CD4-positive, CD25-positive, alpha-beta regulatory T cell (primary cell): ENCODE results near the gene IL21R. TPM values are rescaled to one million over a fixed set of nuclear protein-coding genes. Genes with fewer than 3 reads are reported as not detected.
A peak's percentile ranks its signal among the peaks of the same experiment; 100 is the strongest.
"Not testable (repeated sequence)": the region's sequence is repeated elsewhere in the genome, so short reads cannot be mapped to it uniquely, and the experiment has no call there.

Experiments used
- ATAC-seq, 2 donors: fragments of 150-1000 bp; cut with Tn5 transposase; one replicate each; pipeline ENCODE4 v1.10.0; 2021; ENCODE audit warnings: low read depth in 2 of 2, moderate number of reproducible peaks in 2 of 2, moderate library complexity in 1 of 2
- DNase-seq, 3 donors: peaks; one replicate each; pipeline versions ENCODE4 v3.0.0 to v3.0.0-alpha.2; 2012 to 2022; ENCODE audit warnings: mixed read lengths in 1 of 3
- H3K27ac ChIP-seq: one replicate; pipeline ENCODE4 v1.7.0; 2013; ENCODE audit warnings: mild to moderate bottlenecking, low read length; ENCODE audit not compliant: insufficient read depth, poor library complexity, severe bottlenecking
- H3K27me3 ChIP-seq: one replicate; pipeline ENCODE4 v1.7.0; 2013; ENCODE audit warnings: low read length; ENCODE audit not compliant: control insufficient read depth, insufficient read depth
- H3K36me3 ChIP-seq: one replicate; pipeline ENCODE4 v1.7.0; 2013; ENCODE audit warnings: mild to moderate bottlenecking, low read length, moderate library complexity; ENCODE audit not compliant: control insufficient read depth, insufficient read depth
- H3K4me1 ChIP-seq: 2 replicates; pipeline ENCODE4 v1.7.0; 2013; ENCODE audit warnings: mild to moderate bottlenecking, low read length; ENCODE audit not compliant: insufficient read depth, control insufficient read depth, poor library complexity, severe bottlenecking
- H3K4me3 ChIP-seq: one replicate; pipeline ENCODE4 v1.7.0; 2013; ENCODE audit warnings: low read depth, mild to moderate bottlenecking, low read length, moderate library complexity
- H3K9me3 ChIP-seq, 2 experiments: 1 replicate in 1 of 2; 2 replicates in 1 of 2; pipeline ENCODE4 v1.7.0; 2013; ENCODE audit warnings: low read length in 2 of 2, mild to moderate bottlenecking in 1 of 2, moderate library complexity in 1 of 2; ENCODE audit not compliant: control insufficient read depth in 2 of 2
- H3K27ac Mint-ChIP-seq, 3 donors: one replicate each; pipeline ENCODE4 v1.8.0; 2020 to 2022; ENCODE audit warnings: mild to moderate bottlenecking in 3 of 3, mixed read lengths in 3 of 3, moderate library complexity in 2 of 3
- H3K27me3 Mint-ChIP-seq: one replicate; pipeline ENCODE4 v1.8.0; 2022; ENCODE audit warnings: mild to moderate bottlenecking, mixed read lengths
- H3K36me3 Mint-ChIP-seq: one replicate; pipeline ENCODE4 v1.8.0; 2020; ENCODE audit warnings: mixed read lengths
- H3K4me1 Mint-ChIP-seq, 4 donors: one replicate each; pipeline ENCODE4 v1.8.0; 2020 to 2022; ENCODE audit warnings: mixed read lengths in 4 of 4, mild to moderate bottlenecking in 1 of 4
- H3K4me3 Mint-ChIP-seq, 4 donors: one replicate each; pipeline ENCODE4 v1.8.0; 2020 to 2022; ENCODE audit warnings: mild to moderate bottlenecking in 4 of 4, mixed read lengths in 4 of 4, moderate library complexity in 3 of 4
- H3K9me3 Mint-ChIP-seq, 7 donors: one replicate each; pipeline ENCODE4 v1.8.0; 2020 to 2022; ENCODE audit warnings: mixed read lengths in 7 of 7, mild to moderate bottlenecking in 3 of 7, moderate library complexity in 2 of 7
- polyA plus RNA-seq, 4 donors: library from polyadenylated mRNA; unstranded; fragments of 300-500 nt; fragmentation: Illumina TruSeq; gene quantifications; one replicate each; pipeline ENCODE4 v1.2.3, GENCODE V29; 2021
- total RNA-seq: library from RNA; stranded (reverse); gene quantifications from one replicate; pipeline ENCODE4 v1.2.3, GENCODE V29; 2022

IL21R gene
- total and polyA plus RNA-seq, 5 donors from 2014 or later = 34.3 to 63.1 (median 38.6) TPM

- ATAC-seq = peak; percentile 59 to 61
- no peaks in the 10 kb centered on the region for H3K9me3 ChIP-seq
- H3K4me3 ChIP-seq = peak overlapping the region; percentile 94
- no peaks in the 10 kb centered on the region for H3K27me3 ChIP-seq
- DNase-seq = peak in 2 of 3 donors; percentile 20 to 61
- peaks cover 77% of the 10 kb centered on the region for H3K4me1 ChIP-seq
- Mint-ChIP-seq H3K4me3 (peak overlapping the region; percentile 95 to 98 (median 96)), H3K36me3 (peaks cover 25% of the 10 kb centered on the region), H3K27ac (peak overlapping the region; percentile 93 to 100 (median 98)), H3K27me3 (no peaks in the 10 kb centered on the region), H3K4me1 (peaks cover 34 to 87% (median 66%) of the 10 kb centered on the region in 4 donors), H3K9me3 (peaks cover 0 to 9% (median 0%) of the 10 kb centered on the region in 7 donors)
- H3K36me3 ChIP-seq = no peaks in the 10 kb centered on the region
- peak overlapping the region; percentile 89 for H3K27ac ChIP-seq
Observed at GRCh38 chr16:27408012-27408601, 6.1 kb downstream of the IL21R start.

DNA sequence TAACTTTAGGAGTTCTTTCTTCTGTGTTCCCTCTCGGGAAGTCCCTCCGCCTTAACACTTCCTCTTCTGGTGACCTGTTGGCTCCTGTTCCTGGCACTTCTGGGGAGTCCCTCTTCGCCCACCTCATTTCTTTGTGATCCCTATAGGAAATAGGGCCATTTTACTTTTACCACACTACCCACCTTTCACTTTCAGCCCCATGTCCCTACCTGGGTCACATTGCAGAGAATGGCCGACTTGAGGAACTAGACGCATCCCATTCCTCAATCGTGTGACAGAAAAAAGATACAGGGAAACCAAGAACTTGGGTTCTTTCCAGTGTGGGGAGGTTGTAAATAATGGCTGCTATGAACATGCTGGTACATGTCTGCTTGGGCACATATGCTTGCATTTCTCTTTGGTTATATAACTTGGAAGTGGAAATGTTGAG lies 6.6 kb downstream of the IL21R start:
- Histone ChIP-seq H3K27me3 (no peaks in the 10 kb centered on the region), H3K27ac (peak overlapping the region; percentile 89), H3K4me3 (peak overlapping the region; percentile 94), H3K4me1 (peaks cover 78% of the 10 kb centered on the region), H3K9me3 (no peaks in the 10 kb centered on the region), H3K36me3 (no peaks in the 10 kb centered on the region)
- H3K36me3 Mint-ChIP-seq = peaks cover 25% of the 10 kb centered on the region
- peak overlapping the region; percentile 93 to 100 (median 98) for H3K27ac Mint-ChIP-seq
- H3K4me3 Mint-ChIP-seq = peak overlapping the region; percentile 95 to 98 (median 96)
- H3K27me3 Mint-ChIP-seq = no peaks in the 10 kb centered on the region
- peaks cover 39 to 90% (median 68%) of the 10 kb centered on the region in 4 donors for H3K4me1 Mint-ChIP-seq
- no peak for DNase-seq
- peaks cover 0 to 11% (median 0%) of the 10 kb centered on the region in 7 donors for H3K9me3 Mint-ChIP-seq
- no peak for ATAC-seq

DNA sequence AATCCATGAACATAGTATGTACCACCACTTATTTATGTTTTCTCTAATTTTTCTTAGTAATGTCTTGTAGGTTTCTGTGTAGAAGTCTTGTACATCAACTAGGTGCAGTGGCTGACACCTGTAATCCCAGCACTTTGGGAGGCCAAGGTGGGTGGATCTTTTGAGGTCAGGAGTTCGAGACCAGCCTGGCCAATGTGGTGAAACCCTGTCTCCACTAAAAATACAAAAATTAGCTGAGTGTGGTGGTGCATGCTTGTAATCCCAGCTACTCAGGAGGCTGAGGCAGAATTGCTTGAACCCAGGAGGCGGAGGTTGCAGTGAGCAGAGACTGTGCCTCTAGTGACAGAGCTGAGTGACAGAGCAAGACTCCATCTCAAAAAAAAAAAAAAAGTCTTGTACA lies 8.0 kb downstream of the IL21R start:
- Mint-ChIP-seq H3K36me3 (peaks cover 26% of the 10 kb centered on the region), H3K27ac (peak overlapping the region; percentile 31 to 91 (median 85)), H3K4me3 (peak overlapping the region; percentile 57 to 88 (median 68)), H3K4me1 (peaks cover 51 to 90% (median 71%) of the 10 kb centered on the region in 4 donors), H3K9me3 (peaks cover 0 to 11% (median 0%) of the 10 kb centered on the region in 7 donors)
- not testable (repeated sequence) for ATAC-seq, H3K27me3 ChIP-seq, H3K9me3 ChIP-seq, H3K27me3 Mint-ChIP-seq, H3K36me3 ChIP-seq, DNase-seq
- Histone ChIP-seq H3K4me1 (peaks cover 77% of the 10 kb centered on the region), H3K4me3 (peak overlapping the region; percentile 54), H3K27ac (peak overlapping the region; percentile 89)

- Histone ChIP-seq H3K4me3 (peak overlapping the region; percentile 54), H3K36me3 (peaks cover 4% of the 10 kb centered on the region), H3K4me1 (peaks cover 73% of the 10 kb centered on the region), H3K27me3 (no peaks in the 10 kb centered on the region), H3K27ac (peak overlapping the region; percentile 56), H3K9me3 (no peaks in the 10 kb centered on the region)
- H3K27ac Mint-ChIP-seq = peak overlapping the region; percentile 31 to 91 (median 85)
- H3K9me3 Mint-ChIP-seq = peaks cover 0 to 11% (median 0%) of the 10 kb centered on the region in 7 donors
- no peak for ATAC-seq
- peaks cover 53 to 94% (median 76%) of the 10 kb centered on the region in 4 donors for H3K4me1 Mint-ChIP-seq
- H3K36me3 Mint-ChIP-seq = peaks cover 28% of the 10 kb centered on the region
- DNase-seq = no peak
- no peaks in the 10 kb centered on the region for H3K27me3 Mint-ChIP-seq
- peak overlapping the region; percentile 34 to 73 (median 60) for H3K4me3 Mint-ChIP-seq
Observed at GRCh38 chr16:27410761-27411160, 8.8 kb downstream of the IL21R start.

GRCh38 chr16:27413956-27414355 lies 12.0 kb downstream of the IL21R start:
- Mint-ChIP-seq H3K27ac (peak overlapping the region; percentile 15 to 60 (median 34)), H3K36me3 (peaks cover 31% of the 10 kb centered on the region), H3K9me3 (peaks cover 0 to 11% (median under 1%) of the 10 kb centered on the region in 7 donors), H3K4me1 (peaks cover 48 to 80% (median 61%) of the 10 kb centered on the region in 4 donors), H3K27me3 (no peaks in the 10 kb centered on the region), H3K4me3 (peak overlapping the region in 3 of 4 donors; percentile 61 to 80 (median 62))
- no peak for DNase-seq
- no peaks in the 10 kb centered on the region for H3K27me3 ChIP-seq
- peaks cover 24% of the 10 kb centered on the region for H3K36me3 ChIP-seq
- H3K27ac ChIP-seq = no peak overlapping the region
- H3K9me3 ChIP-seq = no peaks in the 10 kb centered on the region
- peak overlapping the region; percentile 52 for H3K4me3 ChIP-seq
- peaks cover 53% of the 10 kb centered on the region for H3K4me1 ChIP-seq
- ATAC-seq = no peak

DNA sequence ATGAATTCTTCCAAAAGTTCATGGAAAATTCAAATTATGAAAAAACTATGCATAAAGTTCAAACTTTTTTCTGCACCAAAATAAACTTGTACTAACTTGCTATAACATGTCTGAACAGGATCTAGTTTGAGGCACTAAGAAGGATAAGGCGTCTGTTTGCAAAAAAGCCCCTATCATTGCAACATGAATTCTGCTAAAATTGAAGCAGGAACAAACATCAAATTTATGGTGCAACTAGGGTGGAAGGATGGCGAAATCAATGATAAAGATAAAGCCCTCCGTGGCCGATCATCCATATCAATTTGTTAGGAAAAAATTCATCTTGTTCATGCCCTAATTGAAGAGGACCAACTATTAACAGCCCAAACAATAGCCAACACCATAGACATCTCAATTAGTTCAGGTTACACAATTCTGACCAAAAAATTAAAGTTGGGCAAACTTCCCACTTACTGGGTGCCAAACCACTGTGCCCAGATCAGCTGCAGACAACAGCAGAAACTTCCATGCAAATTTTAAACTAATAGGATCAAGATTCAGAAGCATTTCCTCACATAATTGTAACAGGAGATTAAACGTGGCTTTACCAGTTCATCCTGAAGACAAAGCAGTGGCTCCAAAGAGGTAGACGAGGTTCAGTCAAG lies 12.9 kb downstream of the IL21R start:
- Mint-ChIP-seq H3K36me3 (peaks cover 35% of the 10 kb centered on the region), H3K4me1 (peaks cover 41 to 78% (median 56%) of the 10 kb centered on the region in 4 donors), H3K9me3 (peaks cover 0 to 11% (median 2%) of the 10 kb centered on the region in 7 donors), H3K27me3 (no peaks in the 10 kb centered on the region), H3K27ac (peak overlapping the region in 2 of 3 donors; percentile 33 to 61), H3K4me3 (peak overlapping the region; percentile 45 to 84 (median 64))
- peak overlapping the region; percentile 52 for H3K4me3 ChIP-seq
- no peak overlapping the region for H3K27ac ChIP-seq
- ATAC-seq (no peak), DNase-seq (no peak)
- peaks cover 46% of the 10 kb centered on the region for H3K4me1 ChIP-seq
- H3K27me3 ChIP-seq = no peaks in the 10 kb centered on the region
- H3K9me3 ChIP-seq = no peaks in the 10 kb centered on the region
- peaks cover 27% of the 10 kb centered on the region for H3K36me3 ChIP-seq

DNA sequence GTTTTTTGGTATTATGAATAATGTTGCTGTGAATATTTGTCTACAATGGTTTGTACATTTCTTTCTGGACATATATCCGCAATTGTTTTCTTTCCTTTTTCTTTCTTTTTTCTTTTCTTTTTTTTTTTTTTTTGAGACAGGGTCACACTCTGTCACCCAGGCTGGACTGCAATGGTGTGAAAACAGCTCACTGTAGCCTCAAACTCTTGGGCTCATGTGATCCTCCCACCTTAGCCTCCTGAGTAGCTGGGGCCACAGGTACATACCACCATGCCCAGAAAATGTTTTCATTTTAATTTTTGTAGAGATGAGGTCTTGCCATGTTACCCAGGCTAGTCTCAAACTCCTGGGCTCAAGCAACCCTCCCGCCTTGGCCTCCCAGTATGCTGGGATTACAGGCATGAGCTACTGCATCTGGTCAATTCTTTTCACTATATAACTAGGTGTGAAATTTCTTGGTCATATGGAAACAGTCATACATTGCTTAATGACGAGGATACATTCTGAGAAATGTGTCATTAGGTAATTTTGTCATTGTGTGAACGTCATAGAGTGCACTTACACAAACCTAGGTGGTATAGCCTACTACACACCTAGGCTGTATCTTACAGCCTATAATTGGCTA lies 15.2 kb downstream of the IL21R start:
- peak overlapping the region; percentile 28 for H3K4me3 ChIP-seq
- H3K9me3 Mint-ChIP-seq = peaks cover 0 to 17% (median 6%) of the 10 kb centered on the region in 7 donors

More for the DNA sequence above, 15.2 kb downstream of the IL21R start:
- Histone ChIP-seq H3K27me3 (no peaks in the 10 kb centered on the region), H3K36me3 (peaks cover 46% of the 10 kb centered on the region), H3K9me3 (peaks cover 13 to 15% of the 10 kb centered on the region in 2 experiments), H3K27ac (no peak overlapping the region), H3K4me1 (peaks cover 33% of the 10 kb centered on the region)
- H3K27me3 Mint-ChIP-seq = no peaks in the 10 kb centered on the region
- peaks cover 41% of the 10 kb centered on the region for H3K36me3 Mint-ChIP-seq
- no peak for DNase-seq
- peak overlapping the region in 2 of 3 donors; percentile 61 to 79 for H3K27ac Mint-ChIP-seq
- no peak for ATAC-seq
- peaks cover 33 to 68% (median 46%) of the 10 kb centered on the region in 4 donors for H3K4me1 Mint-ChIP-seq
- H3K4me3 Mint-ChIP-seq = peak overlapping the region in 2 of 4 donors; percentile 30 to 59
